Measurements from ENCODE around the gene TNS2.
A peak's percentile ranks its signal among the peaks of the same experiment; 100 is the strongest.
"Not testable (repeated sequence)": the region's sequence is repeated elsewhere in the genome, so short reads cannot be mapped to it uniquely, and the experiment has no call there.

The TNS2 gene

GRCh38 chr12:53069621-53070410, 20.0 kb downstream of the TNS2 start:
- no peak for FAIRE-seq

GRCh38 chr12:53070877-53071492, 21.1 kb downstream of the TNS2 start:
- no peak for FAIRE-seq

- FAIRE-seq, result no peak
Measured at GRCh38 chr12:53071591-53072551, 22.0 kb downstream of the TNS2 start.

- FAIRE-seq, result no peak
Measured at GRCh38 chr12:53073881-53074280, 24.0 kb downstream of the TNS2 start.

GRCh38 chr12:53074283-53074998, 24.6 kb downstream of the TNS2 start:
- FAIRE-seq, result no peak

- FAIRE-seq, result no peak
Measured at GRCh38 chr12:53074999-53075370, 25.1 kb downstream of the TNS2 start.

- no peak for FAIRE-seq
Measured at GRCh38 chr12:53076461-53076860, 26.6 kb downstream of the TNS2 start.

- no peak for FAIRE-seq
Measured at GRCh38 chr12:53077030-53077429, 27.2 kb downstream of the TNS2 start.

GRCh38 chr12:53078425-53079225, 28.8 kb downstream of the TNS2 start:
- FAIRE-seq, result no peak

- FAIRE-seq, result peak; percentile 45
Measured at GRCh38 chr12:53079226-53080117, 29.6 kb downstream of the TNS2 start, which contains the start of gene SPRYD3. Gene SPRYD3 (minus strand): TSS chr12:53079390. CDS start chr12:53079333, 57 bp downstream.

GRCh38 chr12:53082637-53083175, 32.8 kb downstream of the TNS2 start:
- FAIRE-seq, result no peak

- FAIRE-seq, result no peak
Measured at GRCh38 chr12:53086361-53086760, 36.5 kb downstream of the TNS2 start.

GRCh38 chr12:53090105-53090504, 40.2 kb downstream of the TNS2 start:
- no peak for FAIRE-seq

- FAIRE-seq, result no peak
Measured at GRCh38 chr12:53090554-53090953, 40.7 kb downstream of the TNS2 start.

GRCh38 chr12:53091756-53092155, 41.9 kb downstream of the TNS2 start:
- FAIRE-seq, result no peak

GRCh38 chr12:53093777-53094393, 44.0 kb downstream of the TNS2 start:
- FAIRE-seq, result no peak

GRCh38 chr12:53094394-53094787, 44.5 kb downstream of the TNS2 start:
- no peak for FAIRE-seq

- FAIRE-seq, result not testable (repeated sequence)
Measured at GRCh38 chr12:53094796-53095595, 45.1 kb downstream of the TNS2 start.

GRCh38 chr12:53095596-53095895, 45.7 kb downstream of the TNS2 start:
- FAIRE-seq, result not testable (repeated sequence)
